HG02870 (cell line): Measurements from ENCODE around the gene RPN2.

Experiments used
- ATAC-seq: cut with Tn5 transposase; IDR thresholded peaks from one replicate; pipeline ENCODE4 v1.9.1; 2021; ENCODE audit warnings: mild to moderate bottlenecking, moderate library complexity; ENCODE audit not compliant: unreplicated experiment

RPN2 gene

GRCh38 chr20:37261714-37262113, 82.6 kb downstream of the RPN2 start, which contains the start of gene GHRH:
TSS of gene GHRH (minus strand) at chr20:37261814. CDS start at chr20:37256889, 4,925 bp downstream.
- ATAC-seq: no peak

- ATAC-seq: no peak
Observed at GRCh38 chr20:37262505-37262904, 83.4 kb downstream of the RPN2 start.

GRCh38 chr20:37263686-37264085, 84.6 kb downstream of the RPN2 start:
- no peak for ATAC-seq

DNA sequence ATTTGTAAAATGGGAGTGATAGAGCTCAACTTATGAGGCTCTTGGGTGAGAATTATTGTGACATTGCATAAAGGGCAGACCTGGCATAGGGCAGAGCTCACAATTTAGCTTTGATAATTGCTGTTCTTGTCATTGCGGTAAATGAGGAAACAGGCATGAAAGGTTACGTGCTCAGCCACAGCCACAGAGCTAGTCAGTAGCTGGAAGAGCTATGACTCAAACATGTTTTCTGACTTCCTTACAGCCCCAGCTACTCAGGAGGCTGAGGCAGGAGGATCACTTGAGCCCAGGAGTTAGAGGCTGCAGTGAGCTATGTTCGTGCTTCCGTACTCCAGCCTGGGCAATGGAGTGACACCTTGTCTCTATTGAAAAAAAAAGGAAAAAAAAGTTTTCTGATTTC, 86.0 kb downstream of the RPN2 start:
- ATAC-seq: peak; percentile 53

GRCh38 chr20:37266940-37267666, 88.0 kb downstream of the RPN2 start:
- no peak for ATAC-seq

DNA sequence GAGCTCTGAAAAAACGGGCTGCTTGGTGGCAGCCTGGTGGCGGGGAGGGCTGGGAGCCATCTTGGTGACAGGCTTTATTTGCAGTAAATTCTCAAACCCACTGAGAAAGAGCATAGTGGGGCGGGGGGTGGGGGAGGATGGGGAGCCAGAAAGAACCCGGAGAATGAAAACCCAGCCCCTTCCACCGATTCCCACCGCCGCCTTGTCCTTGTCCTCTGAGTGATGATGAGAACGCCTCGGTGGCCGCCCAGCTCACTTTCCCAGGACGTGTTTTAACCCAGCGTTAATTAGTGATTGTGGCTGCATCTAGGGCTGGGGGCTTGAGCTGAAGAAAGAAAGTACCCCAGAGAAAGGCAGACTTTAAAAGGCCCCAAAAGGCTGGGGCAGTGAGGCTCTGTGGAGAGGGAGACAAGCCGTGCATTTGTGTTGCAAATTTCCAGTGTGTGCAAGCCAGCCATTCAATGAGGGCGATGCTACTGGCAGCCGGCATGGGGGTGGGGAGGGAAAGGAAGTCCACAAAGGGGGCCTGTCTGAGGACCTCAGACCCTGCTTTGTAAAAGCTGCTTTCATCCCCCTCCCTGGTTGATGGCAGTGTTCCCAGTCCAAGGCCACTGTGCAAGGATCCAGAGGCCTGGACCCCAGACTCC, 88.7 kb downstream of the RPN2 start:
- no peak for ATAC-seq

DNA sequence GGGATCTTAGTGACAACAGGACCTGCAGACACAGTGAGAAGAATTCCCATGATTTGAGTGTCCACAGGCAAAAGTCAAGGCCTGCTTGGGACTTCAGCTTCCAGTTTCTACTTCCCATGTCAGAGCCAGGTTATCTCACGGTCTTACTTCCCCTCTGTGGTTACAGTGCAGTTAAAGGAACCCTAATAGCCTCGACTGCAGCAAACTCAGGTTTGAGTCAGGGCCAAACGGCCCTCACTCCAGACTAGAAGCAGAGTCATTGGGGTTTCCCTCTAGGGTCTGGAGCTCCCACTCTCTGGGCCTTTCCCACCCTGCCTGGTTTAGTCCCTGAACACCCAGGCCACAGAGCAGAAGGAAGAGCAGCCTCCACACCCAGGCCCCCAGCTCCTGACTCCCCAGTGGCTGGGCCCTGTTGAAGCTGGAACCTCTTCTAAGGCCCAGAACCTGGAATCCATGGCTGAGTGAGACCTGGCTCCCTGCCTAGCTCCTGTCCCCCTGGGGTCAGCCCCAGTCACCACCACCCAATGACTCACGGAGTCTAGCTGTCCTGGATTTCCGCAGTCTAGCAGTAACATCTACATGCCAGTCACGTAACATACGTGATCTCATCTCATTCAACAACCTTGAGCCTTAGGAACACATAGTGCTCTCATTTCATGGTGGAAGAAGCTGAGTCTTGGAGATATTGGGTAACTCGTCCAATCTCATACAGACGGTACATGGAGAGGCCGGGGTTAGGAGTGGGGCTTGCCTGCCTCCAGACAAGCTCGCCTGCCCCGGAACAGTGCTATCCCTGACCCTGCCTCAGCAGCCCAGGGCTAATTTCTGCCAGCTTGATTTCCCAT, 91.7 kb downstream of the RPN2 start:
- peak; percentile 57 for ATAC-seq

DNA sequence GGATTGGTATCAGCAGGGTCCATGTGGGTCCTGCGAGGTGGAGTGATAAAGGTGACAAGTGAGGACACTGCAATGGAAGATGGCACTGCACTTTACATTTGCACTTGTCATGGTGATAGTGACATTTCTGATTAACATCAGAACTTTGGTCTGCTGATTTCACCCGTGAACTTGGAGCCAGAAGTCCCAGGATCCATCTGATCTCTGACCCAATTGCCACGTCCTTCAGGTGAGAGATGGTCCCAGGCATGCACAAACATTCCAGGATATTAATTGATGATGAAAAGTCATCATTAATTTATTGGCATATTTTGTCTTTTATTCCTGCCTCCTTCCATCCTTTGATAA, 92.3 kb downstream of the RPN2 start:
- ATAC-seq: no peak

- no peak for ATAC-seq
Observed at GRCh38 chr20:37273988-37274387, 94.9 kb downstream of the RPN2 start.

- no peak for ATAC-seq
Observed at GRCh38 chr20:37274851-37275524, 95.9 kb downstream of the RPN2 start.

DNA sequence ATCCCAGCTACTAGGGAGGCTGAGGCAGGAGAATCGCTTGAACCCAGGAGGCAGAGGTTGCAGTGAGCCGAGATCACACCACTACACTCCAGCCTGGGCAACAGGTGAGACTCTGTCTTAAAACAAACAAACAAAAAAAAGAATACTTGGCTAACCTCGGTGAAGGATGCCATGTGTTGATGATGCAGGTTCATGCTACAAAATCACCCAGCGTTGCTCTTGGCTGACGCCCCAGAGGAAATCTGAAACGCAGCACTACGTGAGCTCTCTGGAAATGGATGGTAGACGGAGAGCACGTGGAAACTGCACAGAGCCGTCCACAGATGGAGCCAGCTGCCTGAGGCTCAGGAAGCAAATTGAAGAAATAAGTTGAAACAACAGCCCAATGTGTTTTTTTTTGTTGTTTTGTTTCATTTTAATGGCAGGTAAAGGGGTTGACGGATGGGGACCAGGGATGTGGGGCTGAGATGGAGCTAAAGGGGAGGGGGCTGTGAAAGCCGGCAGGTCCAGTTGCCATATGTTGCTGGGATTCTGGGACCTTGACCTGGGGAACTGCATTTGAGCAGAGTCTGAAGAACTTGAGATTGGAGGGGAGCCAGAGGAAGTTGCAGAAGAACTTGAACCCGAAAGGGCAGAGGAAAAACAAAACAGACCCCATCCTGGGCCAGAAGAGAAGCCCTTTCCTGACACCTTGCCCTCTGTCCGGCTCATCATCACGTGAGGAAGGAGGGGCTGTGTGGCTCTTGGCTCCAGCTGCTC, 97.5 kb downstream of the RPN2 start:
- ATAC-seq: peak; percentile 53

DNA sequence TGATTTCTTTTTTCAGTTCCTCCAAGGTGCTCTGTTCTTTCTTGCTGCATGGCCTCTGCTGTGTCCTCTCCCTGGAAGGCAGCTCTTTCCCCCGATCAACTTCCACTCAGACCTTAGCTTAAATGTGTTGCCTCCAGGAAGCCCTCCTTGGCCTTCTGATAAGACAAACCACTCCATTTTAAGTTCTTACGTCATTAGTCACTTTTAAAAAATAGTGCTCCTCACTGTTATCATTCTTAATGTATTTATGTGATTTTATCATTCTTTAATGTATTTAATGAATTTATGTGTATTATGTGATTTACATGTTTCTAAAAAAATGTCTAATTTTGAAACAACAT, 98.1 kb downstream of the RPN2 start:
- no peak for ATAC-seq

DNA sequence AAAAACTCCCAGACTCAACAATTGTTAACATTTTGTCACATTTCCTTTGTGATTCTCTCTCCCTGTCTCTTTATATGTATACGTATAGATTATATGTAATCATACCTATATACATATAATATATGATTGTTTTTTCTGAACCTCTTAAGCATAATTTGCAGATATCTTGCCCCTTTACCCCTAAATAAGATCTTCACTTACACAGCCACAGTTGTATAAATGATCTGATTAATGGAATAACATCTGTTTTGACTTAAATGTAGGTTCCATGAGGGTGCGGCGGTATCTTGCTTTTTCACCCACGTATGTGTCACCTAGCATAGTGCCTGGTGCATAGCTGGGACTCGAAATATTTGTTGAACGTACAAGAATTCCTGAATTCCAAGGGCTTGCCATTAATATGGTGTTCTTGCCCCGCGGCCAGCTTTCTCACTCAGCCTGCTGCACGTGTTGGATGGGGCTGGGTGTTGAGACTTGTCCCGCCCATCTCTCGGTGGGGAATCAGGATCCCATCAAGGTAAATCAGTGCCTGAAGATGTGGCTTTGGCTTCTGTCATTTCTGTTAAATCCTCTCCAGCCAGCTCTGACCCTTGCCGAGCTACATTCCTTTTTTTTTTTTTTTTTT, 99.9 kb downstream of the RPN2 start:
- no peak for ATAC-seq

DNA sequence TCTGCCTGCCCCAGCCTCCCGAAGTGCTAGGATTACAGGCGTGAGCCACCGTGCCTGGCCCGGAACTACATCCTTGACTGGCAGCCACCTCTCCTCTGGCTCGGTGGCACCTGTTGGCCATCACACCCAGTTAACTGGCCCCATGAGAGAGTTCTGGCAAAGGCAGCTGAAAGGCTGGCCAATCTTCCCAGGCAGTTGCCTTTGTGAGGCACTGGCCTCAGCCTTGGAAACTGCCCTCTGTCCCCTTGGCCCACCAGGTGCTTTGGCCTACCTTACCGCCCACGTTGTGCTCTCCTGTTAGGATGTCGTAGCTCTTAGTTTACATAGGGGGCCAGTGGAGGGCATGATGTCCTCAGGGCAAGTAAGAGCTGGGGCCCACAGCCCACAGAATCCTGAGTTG, 100.7 kb downstream of the RPN2 start:
- ATAC-seq: no peak

DNA sequence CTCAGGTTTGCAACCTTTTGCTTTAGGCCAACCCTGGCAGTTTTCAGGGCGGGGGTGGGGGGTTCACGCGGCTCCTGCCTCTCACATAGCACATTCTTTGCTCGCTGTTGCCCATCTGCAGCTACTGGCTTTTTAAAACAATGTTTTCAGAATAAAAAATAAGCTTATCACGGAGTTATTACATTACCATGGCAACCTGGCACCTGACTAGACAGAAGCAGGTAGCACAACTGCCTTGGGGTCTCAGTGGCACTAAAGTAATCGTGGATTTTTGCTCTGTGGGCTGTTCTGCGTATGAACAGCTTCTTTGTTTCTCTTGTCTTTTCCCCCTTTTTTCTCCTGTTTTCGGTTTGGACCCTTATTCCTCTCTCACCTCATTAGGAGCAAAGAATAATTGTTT, 101.3 kb downstream of the RPN2 start:
- no peak for ATAC-seq

DNA sequence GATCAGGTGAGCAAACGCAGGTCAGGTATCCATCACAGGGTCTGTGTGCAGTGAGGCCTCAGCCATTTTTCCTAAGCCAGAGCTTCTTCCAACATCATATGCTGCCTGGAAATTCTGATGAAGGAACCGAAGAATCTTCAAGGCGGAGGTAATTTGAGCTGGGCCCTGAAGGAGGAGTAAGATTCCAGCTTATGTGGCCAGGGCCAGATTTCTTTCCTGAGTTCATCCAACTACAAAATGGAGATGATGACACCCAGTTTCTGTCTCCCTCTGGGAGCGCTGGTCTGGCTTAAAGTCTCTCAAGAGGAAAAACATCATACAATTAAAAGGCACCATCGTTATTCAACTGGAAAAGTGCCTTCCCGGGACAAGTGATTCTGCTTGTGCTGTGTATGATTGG, 103.4 kb downstream of the RPN2 start:
- ATAC-seq: no peak

DNA sequence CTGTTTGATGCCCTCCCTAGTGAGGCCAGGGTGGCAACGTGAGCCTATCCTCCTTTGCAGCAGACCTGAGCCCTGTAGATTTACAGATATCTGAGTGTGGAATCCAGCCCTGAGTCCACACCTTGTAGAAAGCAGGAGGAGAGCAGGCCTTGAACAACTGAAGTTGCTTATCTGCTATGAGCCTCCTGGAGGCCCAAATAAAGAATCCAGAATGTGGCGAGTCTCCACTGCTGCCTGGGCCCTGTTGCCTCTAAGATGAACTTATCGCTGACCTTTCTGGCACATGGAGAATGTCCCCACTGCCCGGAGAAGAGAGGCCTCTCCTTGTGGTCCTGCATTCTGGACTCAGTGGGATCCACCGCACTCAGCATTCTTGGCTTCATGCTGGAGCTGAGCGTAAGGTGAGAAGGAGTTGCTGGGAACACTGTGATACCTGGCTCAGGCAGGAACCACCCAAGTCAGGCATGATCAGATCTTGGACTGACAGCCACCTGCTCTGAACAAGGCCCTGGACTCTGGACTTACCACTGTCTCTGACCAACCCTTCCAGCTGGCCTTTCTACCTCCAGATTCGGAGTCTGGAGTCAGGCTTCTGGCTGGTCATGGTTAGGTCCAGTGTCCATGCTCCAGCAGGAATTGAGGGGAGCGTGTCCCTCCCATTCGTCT, 104.5 kb downstream of the RPN2 start:
- ATAC-seq: no peak

DNA sequence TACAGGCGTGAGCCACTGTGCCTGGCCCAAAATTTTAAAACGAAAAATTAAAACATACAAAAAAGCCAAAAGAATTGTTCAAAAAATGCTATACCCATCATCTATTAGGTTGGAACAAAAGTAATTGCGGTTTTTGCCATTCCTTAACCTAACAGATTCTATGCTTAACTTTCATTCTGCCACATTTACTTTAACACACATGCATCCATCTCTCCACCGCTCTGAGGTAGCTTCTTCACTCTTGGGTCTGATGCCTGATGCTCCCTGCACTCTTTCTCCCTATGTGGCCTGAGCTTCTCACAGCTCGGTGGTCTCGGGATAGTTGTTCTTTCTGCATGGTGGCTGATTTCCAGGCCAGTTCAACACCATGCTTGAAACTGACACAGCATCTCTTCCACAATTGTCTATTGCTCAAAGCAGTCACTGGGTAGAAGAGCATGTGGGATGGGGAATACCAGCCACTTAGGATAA, 105.6 kb downstream of the RPN2 start:
- ATAC-seq: no peak

- ATAC-seq: no peak
Observed at GRCh38 chr20:37285664-37286374, 106.7 kb downstream of the RPN2 start.
